GM23338 (cell line): ENCODE measurements around the gene PGAM4. TPM values are rescaled to one million over a fixed set of nuclear protein-coding genes. Genes with fewer than 3 reads are reported as not detected.

Experiments
- ATAC-seq: fragments of 200-7000 bp; cut with Tn5 transposase; 3 replicates; pipeline ENCODE4 v1.9.1; 2020
- DNase-seq: peaks from one replicate; pipeline ENCODE4 v3.0.0-alpha.2; 2015; ENCODE audit warnings: low spot score
- H2AFZ ChIP-seq: fragments of 200-600 bp; sonication (generic); 2 replicates; pipeline ENCODE4 v1.8.0; 2016; ENCODE audit warnings: antibody characterized with exemption, mild to moderate bottlenecking, moderate library complexity
- H3F3A ChIP-seq: fragments of 200-600 bp; sonication (generic); replicated peaks from 2 replicates; pipeline ENCODE4 v1.8.0; 2017; ENCODE audit warnings: antibody characterized with exemption, mixed run types, low read depth
- H3K27ac ChIP-seq: fragments of 200-600 bp; sonication (generic); 2 replicates; pipeline ENCODE4 v1.6.1; 2016; ENCODE audit warnings: low read depth
- H3K27me3 ChIP-seq: fragments of 200-600 bp; sonication (generic); 2 replicates; pipeline ENCODE4 v1.8.0; 2016; ENCODE audit warnings: mild to moderate bottlenecking, mixed run types, moderate library complexity; ENCODE audit not compliant: insufficient read depth
- H3K36me3 ChIP-seq: fragments of 200-600 bp; sonication (generic); 2 replicates; pipeline ENCODE4 v1.8.0; 2016; ENCODE audit warnings: mild to moderate bottlenecking; ENCODE audit not compliant: insufficient read depth
- H3K4me1 ChIP-seq: fragments of 200-600 bp; sonication (generic); 2 replicates; pipeline ENCODE4 v1.8.0; 2016; ENCODE audit warnings: mild to moderate bottlenecking, moderate library complexity; ENCODE audit not compliant: insufficient read depth
- H3K4me2 ChIP-seq: fragments of 200-600 bp; sonication (generic); 2 replicates; pipeline ENCODE4 v1.7.1; 2017; ENCODE audit warnings: mixed run types
- H3K4me3 ChIP-seq: fragments of 200-600 bp; sonication (generic); 2 replicates; pipeline ENCODE4 v1.6.1; 2016; ENCODE audit warnings: mixed run types
- H3K79me2 ChIP-seq: fragments of 200-600 bp; sonication (generic); replicated peaks from 2 replicates; pipeline ENCODE4 v1.8.0; 2017; ENCODE audit warnings: mild to moderate bottlenecking; ENCODE audit not compliant: insufficient read depth
- H3K9me2 ChIP-seq: fragments of 200-600 bp; sonication (generic); 2 replicates; pipeline ENCODE4 v1.8.0; 2017; ENCODE audit not compliant: insufficient read depth
- H4K20me1 ChIP-seq: fragments of 200-600 bp; sonication (generic); replicated peaks from 2 replicates; pipeline ENCODE4 v1.8.0; 2017; ENCODE audit warnings: mild to moderate bottlenecking; ENCODE audit not compliant: insufficient read depth
- H3K27ac Mint-ChIP-seq: 2 replicates; pipeline ENCODE4 v1.8.0; 2020; ENCODE audit warnings: inconsistent platforms, mild to moderate bottlenecking, moderate library complexity, mixed read lengths
- H3K27me3 Mint-ChIP-seq: 3 replicates; pipeline ENCODE4 v1.8.0; 2022; ENCODE audit warnings: low read depth, mild to moderate bottlenecking, moderate library complexity, mixed read lengths, inconsistent platforms; ENCODE audit not compliant: insufficient read depth, poor library complexity
- H3K36me3 Mint-ChIP-seq: 3 replicates; pipeline ENCODE4 v1.8.0; 2021; ENCODE audit warnings: low read depth, mild to moderate bottlenecking, inconsistent platforms, moderate library complexity, mixed read lengths
- H3K4me1 Mint-ChIP-seq: 3 replicates; pipeline ENCODE4 v1.8.0; 2020; ENCODE audit warnings: mild to moderate bottlenecking, inconsistent platforms, mixed read lengths
- H3K4me3 Mint-ChIP-seq: 3 replicates; pipeline ENCODE4 v1.8.0; 2021; ENCODE audit warnings: moderate library complexity, mild to moderate bottlenecking, inconsistent platforms, mixed read lengths
- H3K9me3 Mint-ChIP-seq: 3 replicates; pipeline ENCODE4 v1.8.0; 2020; ENCODE audit warnings: moderate library complexity, mild to moderate bottlenecking, inconsistent platforms, mixed read lengths
- CREB1 ChIP-seq: fragments of 250-450 bp; sonication (Bioruptor Pico); IDR thresholded peaks from 2 replicates; pipeline ENCODE4 v1.5.0; 2020; ENCODE audit warnings: low read depth, mild to moderate bottlenecking, moderate library complexity
- EZH2 ChIP-seq: fragments of 200-600 bp; sonication (generic); IDR thresholded peaks from one replicate; pipeline ENCODE4 v1.8.0; 2017; ENCODE audit warnings: antibody characterized with exemption, mild to moderate bottlenecking, low read depth; ENCODE audit not compliant: unreplicated experiment
- EZH2phosphoT487 ChIP-seq: fragments of 200-600 bp; sonication (generic); IDR thresholded peaks from one replicate; pipeline ENCODE4 v1.8.1; 2018; ENCODE audit warnings: antibody characterized with exemption; ENCODE audit not compliant: unreplicated experiment
- JUNB ChIP-seq: IDR thresholded peaks from one replicate; pipeline ENCODE4 v1.6.1; 2016; ENCODE audit warnings: antibody characterized with exemption; ENCODE audit not compliant: unreplicated experiment
- NANOG ChIP-seq: IDR thresholded peaks from 2 replicates; pipeline ENCODE4 v1.6.1; 2016; ENCODE audit warnings: antibody characterized with exemption, borderline replicate concordance
- POLR2AphosphoS5 ChIP-seq: IDR thresholded peaks from 2 replicates; pipeline ENCODE4 v1.6.1; 2016; ENCODE audit warnings: antibody characterized with exemption, low read depth
- REST ChIP-seq: IDR thresholded peaks from one replicate; pipeline ENCODE4 v1.6.1; 2018; ENCODE audit warnings: antibody characterized with exemption; ENCODE audit not compliant: unreplicated experiment
- STAT1 ChIP-seq: IDR thresholded peaks from one replicate; pipeline ENCODE4 v1.6.1; 2016; ENCODE audit warnings: antibody characterized with exemption; ENCODE audit not compliant: unreplicated experiment
- ZNF114 ChIP-seq: fragments of 250-450 bp; sonication (Bioruptor Pico); IDR thresholded peaks from 2 replicates; pipeline ENCODE4 v1.5.0; 2020; ENCODE audit warnings: mild to moderate bottlenecking, moderate library complexity
- ZNF331 ChIP-seq: fragments of 250-450 bp; sonication (Bioruptor Pico); IDR thresholded peaks from 2 replicates; pipeline ENCODE4 v1.5.0; 2020; ENCODE audit warnings: low read depth, mild to moderate bottlenecking, moderate library complexity
- ZNF462 ChIP-seq: fragments of 250-450 bp; sonication (Bioruptor Pico); IDR thresholded peaks from 2 replicates; pipeline ENCODE4 v1.5.0; 2020; ENCODE audit warnings: mild to moderate bottlenecking, moderate library complexity
- polyA plus RNA-seq: library from polyadenylated mRNA; unstranded; fragments of >200 nt; fragmentation: Nextera tagmentation; extraction: Ambion mirVana; gene quantifications from 2 replicates; pipeline ENCODE4 v1.2.1, GENCODE V29; 2016
- total RNA-seq: library from RNA; depleted of rRNA; stranded (reverse); fragments of >200 nt; shearing (Covaris generic); gene quantifications from 2 replicates; pipeline ENCODE4 v1.2.3, GENCODE V29; 2014
- TF ChIP-seq, protein P1 (sequence below): IDR thresholded peaks from 2 replicates; pipeline ENCODE4 v1.6.1; 2016; ENCODE audit warnings: antibody characterized with exemption
- TF ChIP-seq, protein P2 (sequence below), 2 experiments: fragments of 200-600 bp in 1 of 2; sonication (generic) in 1 of 2; conservative IDR thresholded peaks; 2 replicates each; pipeline versions ENCODE4 v1.5.1 to v1.6.1; 2016 to 2017; ENCODE audit warnings: antibody characterized with exemption in 2 of 2, low read depth in 2 of 2, mild to moderate bottlenecking in 2 of 2, moderate library complexity in 1 of 2

The PGAM4 gene
- total and polyA plus RNA-seq, 2 experiments from 2014 or later, result 0.52 TPM; not detected in 1

GRCh38 chrX:77949840-77950239, 19.6 kb downstream of the PGAM4 start:
- no peaks in the 10 kb centered on the region for H3K4me1 Mint-ChIP-seq
- H3K4me3 Mint-ChIP-seq, result no peak overlapping the region
- H3K36me3 Mint-ChIP-seq, result no peaks in the 10 kb centered on the region
- Histone ChIP-seq H3K4me2 (no peak overlapping the region), H3K27ac (no peak overlapping the region), H3K9me2 (no peaks in the 10 kb centered on the region), H3K36me3 (no peaks in the 10 kb centered on the region), H3K4me3 (no peak overlapping the region), H2AFZ (no peak overlapping the region), H3K79me2 (no peaks in the 10 kb centered on the region), H3K27me3 (no peaks in the 10 kb centered on the region), H3K4me1 (no peaks in the 10 kb centered on the region), H3F3A (no peaks in the 10 kb centered on the region), H4K20me1 (no peaks in the 10 kb centered on the region)
- no peaks in the 10 kb centered on the region for H3K27me3 Mint-ChIP-seq
- H3K27ac Mint-ChIP-seq, result no peak overlapping the region
- no peak for ATAC-seq
- TF ChIP-seq JUNB, result no peak
- TF ChIP-seq EZH2phosphoT487, result no peak
- TF ChIP-seq ZNF462, result no peak
- TF ChIP-seq, protein P1, sequence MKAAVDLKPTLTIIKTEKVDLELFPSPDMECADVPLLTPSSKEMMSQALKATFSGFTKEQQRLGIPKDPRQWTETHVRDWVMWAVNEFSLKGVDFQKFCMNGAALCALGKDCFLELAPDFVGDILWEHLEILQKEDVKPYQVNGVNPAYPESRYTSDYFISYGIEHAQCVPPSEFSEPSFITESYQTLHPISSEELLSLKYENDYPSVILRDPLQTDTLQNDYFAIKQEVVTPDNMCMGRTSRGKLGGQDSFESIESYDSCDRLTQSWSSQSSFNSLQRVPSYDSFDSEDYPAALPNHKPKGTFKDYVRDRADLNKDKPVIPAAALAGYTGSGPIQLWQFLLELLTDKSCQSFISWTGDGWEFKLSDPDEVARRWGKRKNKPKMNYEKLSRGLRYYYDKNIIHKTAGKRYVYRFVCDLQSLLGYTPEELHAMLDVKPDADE, result no peak
- no peak for TF ChIP-seq REST
- TF ChIP-seq ZNF331 (CRISPR knock-in tag), result no peak
- TF ChIP-seq, protein P2, sequence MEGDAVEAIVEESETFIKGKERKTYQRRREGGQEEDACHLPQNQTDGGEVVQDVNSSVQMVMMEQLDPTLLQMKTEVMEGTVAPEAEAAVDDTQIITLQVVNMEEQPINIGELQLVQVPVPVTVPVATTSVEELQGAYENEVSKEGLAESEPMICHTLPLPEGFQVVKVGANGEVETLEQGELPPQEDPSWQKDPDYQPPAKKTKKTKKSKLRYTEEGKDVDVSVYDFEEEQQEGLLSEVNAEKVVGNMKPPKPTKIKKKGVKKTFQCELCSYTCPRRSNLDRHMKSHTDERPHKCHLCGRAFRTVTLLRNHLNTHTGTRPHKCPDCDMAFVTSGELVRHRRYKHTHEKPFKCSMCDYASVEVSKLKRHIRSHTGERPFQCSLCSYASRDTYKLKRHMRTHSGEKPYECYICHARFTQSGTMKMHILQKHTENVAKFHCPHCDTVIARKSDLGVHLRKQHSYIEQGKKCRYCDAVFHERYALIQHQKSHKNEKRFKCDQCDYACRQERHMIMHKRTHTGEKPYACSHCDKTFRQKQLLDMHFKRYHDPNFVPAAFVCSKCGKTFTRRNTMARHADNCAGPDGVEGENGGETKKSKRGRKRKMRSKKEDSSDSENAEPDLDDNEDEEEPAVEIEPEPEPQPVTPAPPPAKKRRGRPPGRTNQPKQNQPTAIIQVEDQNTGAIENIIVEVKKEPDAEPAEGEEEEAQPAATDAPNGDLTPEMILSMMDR (conservative IDR thresholded peaks at IDR 0.05; ENCODE audit: low read depth in 2 of 2), result no peak
- TF ChIP-seq ZNF114 (CRISPR knock-in tag), result no peak
- no peak for TF ChIP-seq CREB1 (CRISPR knock-in tag)
- no peak for TF ChIP-seq STAT1
- TF ChIP-seq NANOG, result no peak
- no peak for TF ChIP-seq EZH2
- no peak for TF ChIP-seq POLR2AphosphoS5
- DNase-seq, result no peak
- H3K9me3 Mint-ChIP-seq, result no peaks in the 10 kb centered on the region
